ENCODE measurements around the gene WIPI1.
"Not testable (repeated sequence)": the region's sequence is repeated elsewhere in the genome, so short reads cannot be mapped to it uniquely, and the experiment has no call there.

Gene WIPI1

GRCh38 chr17:68457168-68457538, at the start of gene WIPI1:
TSS of gene WIPI1 (minus strand) at chr17:68457496. CDS start at chr17:68457421, 75 bp downstream.
- DNase-seq: no peak

GRCh38 chr17:68505951-68506350, 48.7 kb upstream of the WIPI1 start:
- no peak for DNase-seq

- no peak for DNase-seq
Measured at GRCh38 chr17:68501074-68501473, 43.8 kb upstream of the WIPI1 start.

GRCh38 chr17:68499587-68499986, 42.3 kb upstream of the WIPI1 start:
- DNase-seq: no peak

GRCh38 chr17:68498479-68499326, 41.4 kb upstream of the WIPI1 start:
- DNase-seq: no peak

- DNase-seq: no peak
Measured at GRCh38 chr17:68497885-68498319, 40.6 kb upstream of the WIPI1 start.

- DNase-seq: no peak
Measured at GRCh38 chr17:68495081-68495480, 37.8 kb upstream of the WIPI1 start.

- not testable (repeated sequence) for DNase-seq
Measured at GRCh38 chr17:68492394-68493054, 35.2 kb upstream of the WIPI1 start.

- no peak for DNase-seq
Measured at GRCh38 chr17:68491381-68492231, 34.3 kb upstream of the WIPI1 start.

- DNase-seq: no peak
Measured at GRCh38 chr17:68489919-68490318, 32.6 kb upstream of the WIPI1 start.

- DNase-seq: no peak
Measured at GRCh38 chr17:68484458-68484857, 27.2 kb upstream of the WIPI1 start.

GRCh38 chr17:68482576-68483041, 25.3 kb upstream of the WIPI1 start:
- DNase-seq: no peak

- DNase-seq: no peak
Measured at GRCh38 chr17:68480885-68481284, 23.6 kb upstream of the WIPI1 start.

GRCh38 chr17:68470961-68471360, 13.7 kb upstream of the WIPI1 start:
- DNase-seq: no peak

- peak; percentile 88 for DNase-seq
Measured at GRCh38 chr17:68468788-68469187, 11.5 kb upstream of the WIPI1 start.

- DNase-seq: peak; percentile 66
Measured at GRCh38 chr17:68468334-68468733, 11.0 kb upstream of the WIPI1 start.

- DNase-seq: no peak
Measured at GRCh38 chr17:68463211-68464019, 6.1 kb upstream of the WIPI1 start.

GRCh38 chr17:68462381-68463210, 5.3 kb upstream of the WIPI1 start:
- DNase-seq: peak; percentile 79

GRCh38 chr17:68461589-68461988, 4.3 kb upstream of the WIPI1 start:
- DNase-seq: no peak

- no peak for DNase-seq
Measured at GRCh38 chr17:68461122-68461539, 3.8 kb upstream of the WIPI1 start.

- no peak for DNase-seq
Measured at GRCh38 chr17:68460715-68461114, 3.4 kb upstream of the WIPI1 start.
